HEK293 (cell line): ENCODE measurements around the gene SNTB2.

Experiments
- CTCF ChIA-PET: fragments of 350-600 bp; formaldehyde crosslinking; extraction: SDS; loops from one replicate; lab custom pipeline; 2021; ENCODE audit warnings: antibody characterized with exemption; lab: Yijun Ruan, JAX
- POLR2A ChIA-PET: fragments of 300-600 bp; formaldehyde crosslinking; extraction: SDS; loops from one replicate; lab custom pipeline; 2020; ENCODE audit warnings: antibody characterized with exemption, inconsistent platforms; lab: Yijun Ruan, JAX
- H3K27ac ChIP-seq: fragments of 200-500 bp; sonication (Bioruptor generic); 2 replicates; pipeline ENCODE4 v1.5.1; 2014; ENCODE audit warnings: low read depth, low read length, control low read depth, inconsistent platforms; ENCODE audit errors: extremely low read depth
- H3K36me3 ChIP-seq, 2 experiments: fragments of 200-500 bp in 1 of 2; sonication (Bioruptor generic) in 1 of 2; 1 replicate in 1 of 2; 2 replicates in 1 of 2; pipeline ENCODE4 v1.5.1; 2014 to 2017; ENCODE audit warnings: inconsistent platforms in 2 of 2, low read length in 2 of 2; ENCODE audit not compliant: control insufficient read depth in 2 of 2, insufficient read depth in 1 of 2
- H3K4me1 ChIP-seq: fragments of 200-500 bp; sonication (Bioruptor generic); 2 replicates; pipeline ENCODE4 v1.5.1; 2014; ENCODE audit warnings: mild to moderate bottlenecking, low read length, inconsistent platforms; ENCODE audit not compliant: control insufficient read depth, insufficient read depth
- H3K4me3 ChIP-seq: 2 replicates; pipeline ENCODE4 v1.5.1; 2011; ENCODE audit warnings: low read depth, mild to moderate bottlenecking, control low read depth, low read length, moderate library complexity
- H3K9me3 ChIP-seq: fragments of 200-500 bp; sonication (Bioruptor generic); 2 replicates; pipeline ENCODE4 v1.5.1; 2014; ENCODE audit warnings: low read depth, low read length, inconsistent platforms; ENCODE audit not compliant: control insufficient read depth, insufficient read depth
- PRDM10 ChIP-seq: fragments of 450-650 bp; formaldehyde crosslinking; IDR thresholded peaks from 2 replicates; pipeline ENCODE4 v1.5.1; 2016; ENCODE audit warnings: missing biosample characterization, missing genetic modification characterization
- ZBTB11 ChIP-seq: fragments of 450-650 bp; formaldehyde crosslinking; conservative IDR thresholded peaks from 2 replicates; pipeline ENCODE4 v1.5.1; 2016; ENCODE audit warnings: low read depth, missing biosample characterization, missing genetic modification characterization
- ZIC2 ChIP-seq: fragments of 450-650 bp; formaldehyde crosslinking; IDR thresholded peaks from 2 replicates; pipeline ENCODE4 v1.5.1; 2016; ENCODE audit warnings: missing biosample characterization, missing genetic modification characterization
- ZNF169 ChIP-seq: fragments of 450-650 bp; formaldehyde crosslinking; IDR thresholded peaks from 2 replicates; pipeline ENCODE4 v1.5.1; 2016; ENCODE audit warnings: missing biosample characterization, missing genetic modification characterization
- ZNF398 ChIP-seq: fragments of 450-650 bp; formaldehyde crosslinking; IDR thresholded peaks from 2 replicates; pipeline ENCODE4 v1.5.1; 2017; ENCODE audit warnings: missing biosample characterization, missing genetic modification characterization
- ZNF776 ChIP-seq: fragments of 450-650 bp; formaldehyde crosslinking; IDR thresholded peaks from 2 replicates; pipeline ENCODE4 v1.5.0; 2017; ENCODE audit warnings: missing biosample characterization, missing genetic modification characterization, borderline replicate concordance

The SNTB2 gene

GRCh38 chr16:69350536-69351133 lies 163.7 kb downstream of the SNTB2 start (continued):
- TF ChIP-seq ZNF776 (tag by site-specific recombination) (no peak), ZNF169 (tag by site-specific recombination) (no peak)
- TF ChIP-seq, all 188 proteins: peak for 0

GRCh38 chr16:69351309-69352027 lies 164.5 kb downstream of the SNTB2 start, which contains the start of gene TMED6:
TMED6 (minus strand) TSS chr16:69351786; CDS start chr16:69351753, 33 bp downstream.
- Histone ChIP-seq H3K4me3 (no peak within 1 kb of the TSS), H3K4me1 (peaks cover 5% of the 10 kb centered on the region; the same call in 1 of the 2 replicates), H3K9me3 (no peaks in the 10 kb centered on the region), H3K27ac (0 out of 2 replicates have a peak within 1 kb of the TSS, but pooled peaks have one; percentile 31), H3K36me3 (peaks cover 13 to 30% of the 10 kb centered on the region in 2 experiments)
- CTCF ChIA-PET, result no interaction called here
- TF ChIP-seq ZNF398 (tag by site-specific recombination) (no peak), ZIC2 (tag by site-specific recombination) (0 out of 2 replicates have a peak, but pooled peaks have one; percentile 7), ZBTB11 (tag by site-specific recombination) (no peak), PRDM10 (tag by site-specific recombination) (peak; percentile 57)
- POLR2A ChIA-PET, result interaction anchor here (0.6 to 1.9 kb wide), 3 partner anchors 11 to 251 kb away, joined by 3 to 4 read pairs (median 4); no protein-coding TSS in a partner anchor
